Fibroblast of skin of left quadriceps (primary cell): ENCODE results near the gene CALHM2.
"Not testable (repeated sequence)": the region's sequence is repeated elsewhere in the genome, so short reads cannot be mapped to it uniquely, and the experiment has no call there.

Experiments used
- DNase-seq, 2 experiments: peaks; one replicate each; pipeline ENCODE4 v3.0.0-alpha.2; 2013; ENCODE audit warnings: low read depth in 2 of 2

Gene CALHM2

GRCh38 chr10:103417148-103417469, 35.1 kb downstream of the CALHM2 start:
- not testable (repeated sequence) for DNase-seq

GRCh38 chr10:103416436-103417147, 35.6 kb downstream of the CALHM2 start:
- peak; percentile 17 to 35 for DNase-seq

GRCh38 chr10:103415581-103415980, 36.6 kb downstream of the CALHM2 start:
- no peak for DNase-seq

GRCh38 chr10:103413564-103413963, 38.6 kb downstream of the CALHM2 start:
- DNase-seq, result no peak

- no peak for DNase-seq
Measured at GRCh38 chr10:103397191-103397825, 54.9 kb downstream of the CALHM2 start.

GRCh38 chr10:103396789-103397087, 55.4 kb downstream of the CALHM2 start:
- DNase-seq, result no peak
